ENCODE measurements around the gene KDSR.
"Not testable (repeated sequence)": the region's sequence is repeated elsewhere in the genome, so short reads cannot be mapped to it uniquely, and the experiment has no call there.

Gene KDSR

GRCh38 chr18:63365876-63366212 lies 1.2 kb downstream of the KDSR start:
- no peak for DNase-seq

- DNase-seq: no peak
Observed at GRCh38 chr18:63363951-63364350, 3.1 kb downstream of the KDSR start.

GRCh38 chr18:63363420-63363819 lies 3.6 kb downstream of the KDSR start:
- DNase-seq: not testable (repeated sequence)

GRCh38 chr18:63356272-63356896 lies 10.6 kb downstream of the KDSR start:
- no peak for DNase-seq

GRCh38 chr18:63350230-63350629 lies 16.8 kb downstream of the KDSR start:
- DNase-seq: no peak

GRCh38 chr18:63348508-63349136 lies 18.4 kb downstream of the KDSR start:
- DNase-seq: no peak

GRCh38 chr18:63346480-63347183 lies 20.4 kb downstream of the KDSR start:
- no peak for DNase-seq

- DNase-seq: no peak
Observed at GRCh38 chr18:63346031-63346430, 21.0 kb downstream of the KDSR start.

GRCh38 chr18:63344918-63345317 lies 22.1 kb downstream of the KDSR start:
- DNase-seq: no peak

GRCh38 chr18:63344263-63344662 lies 22.7 kb downstream of the KDSR start:
- no peak for DNase-seq

GRCh38 chr18:63342206-63342605 lies 24.8 kb downstream of the KDSR start:
- DNase-seq: no peak

GRCh38 chr18:63339920-63340484 lies 27.0 kb downstream of the KDSR start:
- no peak for DNase-seq

GRCh38 chr18:63336366-63337099 lies 30.5 kb downstream of the KDSR start:
- DNase-seq: no peak

GRCh38 chr18:63331105-63331504 lies 35.9 kb downstream of the KDSR start:
- no peak for DNase-seq

- DNase-seq: no peak
Observed at GRCh38 chr18:63329431-63330145, 37.4 kb downstream of the KDSR start.

GRCh38 chr18:63326011-63326410 lies 41.0 kb downstream of the KDSR start:
- no peak for DNase-seq

- DNase-seq: no peak
Observed at GRCh38 chr18:63325086-63325686, 41.8 kb downstream of the KDSR start.

- peak; percentile 51 for DNase-seq
Observed at GRCh38 chr18:63322908-63323634, 43.9 kb downstream of the KDSR start.

- no peak for DNase-seq
Observed at GRCh38 chr18:63322206-63322605, 44.8 kb downstream of the KDSR start.

GRCh38 chr18:63321291-63321690 lies 45.7 kb downstream of the KDSR start:
- DNase-seq: no peak

- no peak for DNase-seq
Observed at GRCh38 chr18:63320975-63321265, 46.1 kb downstream of the KDSR start.
